Body of pancreas (tissue), 4 donors: ENCODE results near the gene PHAF1. TPM values are rescaled to one million over a fixed set of nuclear protein-coding genes. Genes with fewer than 3 reads are reported as not detected.

ENCODE experiments used
- ATAC-seq: fragments of 150-250 bp; one replicate; pipeline ENCODE4 v1.9.1; 2016
- DNase-seq, 4 donors: peaks; one replicate each; pipeline ENCODE4 v3.0.0-alpha.2; 2019
- H3K27ac ChIP-seq, 4 donors: fragments of 200-600 bp; sonication (generic); 1 replicate in 3 of 4; 2 replicates in 1 of 4; pipeline versions ENCODE4 v1.5.1 to v1.6.1; 2016 to 2019; ENCODE audit warnings: mild to moderate bottlenecking in 1 of 4, mixed read lengths in 1 of 4, moderate library complexity in 1 of 4
- H3K27me3 ChIP-seq, 2 donors: fragments of 200-600 bp; sonication (generic); one replicate each; pipeline ENCODE4 v1.6.0; 2016; ENCODE audit warnings: mild to moderate bottlenecking in 1 of 2
- H3K36me3 ChIP-seq, 2 donors: fragments of 200-600 bp; sonication (generic); replicated peaks in 1 of 2; 2 replicates each; pipeline ENCODE4 v1.5.1; 2016; ENCODE audit warnings: low read depth in 2 of 2; ENCODE audit not compliant: insufficient read depth in 1 of 2
- H3K4me1 ChIP-seq: fragments of 200-600 bp; sonication (generic); one replicate; pipeline ENCODE4 v1.6.0; 2016
- H3K4me3 ChIP-seq, 2 donors: fragments of 200-600 bp; sonication (generic); 1 replicate in 1 of 2; 2 replicates in 1 of 2; pipeline ENCODE4 v1.5.1; 2016 to 2019
- H3K9me3 ChIP-seq, 3 donors: fragments of 200-600 bp; sonication (generic); 1 replicate in 2 of 3; 2 replicates in 1 of 3; pipeline ENCODE4 v1.5.1; 2016
- CTCF ChIP-seq, 7 experiments: fragments of 450-650 bp in 4 of 7; fragments of 200-600 bp in 3 of 7; sonication (generic) in 3 of 7; IDR thresholded peaks; one replicate each; pipeline ENCODE4 v1.5.1; 2016 to 2019; ENCODE audit warnings: antibody characterized with exemption in 7 of 7
- POLR2A ChIP-seq, 3 donors: fragments of 450-650 bp; IDR thresholded peaks; one replicate each; pipeline ENCODE4 v1.6.1; 2016; ENCODE audit warnings: antibody characterized with exemption in 3 of 3, mild to moderate bottlenecking in 2 of 3
- WGBS, 2 donors: methylation state at CpG; one replicate each; pipeline ENCODE4 v1.1.5; 2017; 5-methylcytosine and 5-hydroxymethylcytosine counted together
- intact Hi-C: fragments of 100-400 bp; cut with DNase I; formaldehyde crosslinking; loops from one replicate; pipeline ENCODE4 v1.15.1; 2023
- total RNA-seq, 2 donors: library from RNA; depleted of rRNA; stranded (reverse); fragments of >200 nt; gene quantifications; one replicate each; pipeline ENCODE4 v1.1.0, GENCODE V29; 2016

Gene PHAF1
- total RNA-seq, 2 donors from 2014 or later: 7.8 to 18.5 TPM

- peaks cover 6 to 22% of the 10 kb centered on the region in 2 donors for H3K36me3 ChIP-seq
- DNase-seq: no peak
- H3K4me1 ChIP-seq: peaks cover 18% of the 10 kb centered on the region
- TF ChIP-seq POLR2A (IDR thresholded peaks at IDR 0.05) (no peak), CTCF (IDR thresholded peaks at IDR 0.05) (no peak)
- H3K4me3 ChIP-seq: no peak overlapping the region
- no peaks in the 10 kb centered on the region for H3K9me3 ChIP-seq
- WGBS, 2 donors: 94 to 98% methylated on average over 4 of the region's 4 CpGs
- no peaks in the 10 kb centered on the region for H3K27me3 ChIP-seq
- no peak overlapping the region for H3K27ac ChIP-seq
- intact Hi-C loops: no loop called here
- ATAC-seq: no peak
These were observed 37.8 kb downstream of the PHAF1 start for GRCh38 chr16:67147437-67148140.

GRCh38 chr16:67148221-67148620 lies 38.5 kb downstream of the PHAF1 start:
- DNase-seq (no peak), ATAC-seq (no peak)
- no peak overlapping the region for H3K27ac ChIP-seq
- no peaks in the 10 kb centered on the region for H3K27me3 ChIP-seq
- H3K36me3 ChIP-seq: peaks cover 6 to 22% of the 10 kb centered on the region in 2 donors
- 91% methylated on average over 2 of the region's 2 CpGs for WGBS, 2 donors
- TF ChIP-seq POLR2A (IDR thresholded peaks at IDR 0.05) (no peak), CTCF (IDR thresholded peaks at IDR 0.05) (no peak)
- no peak overlapping the region for H3K4me3 ChIP-seq
- no peaks in the 10 kb centered on the region for H3K9me3 ChIP-seq
- peaks cover 18% of the 10 kb centered on the region for H3K4me1 ChIP-seq
- intact Hi-C loops: no loop called here

- intact Hi-C loops: no loop called here
- WGBS, 2 donors: 84 to 88% methylated on average over 7 to 11 of the region's 11 CpGs
- TF ChIP-seq POLR2A (IDR thresholded peaks at IDR 0.05) (no peak), CTCF (IDR thresholded peaks at IDR 0.05) (no peak)
- Histone ChIP-seq H3K36me3 (peaks cover 6 to 19% of the 10 kb centered on the region in 2 donors), H3K27ac (no peak overlapping the region), H3K4me3 (no peak overlapping the region), H3K9me3 (no peaks in the 10 kb centered on the region), H3K27me3 (no peaks in the 10 kb centered on the region), H3K4me1 (peaks cover 18% of the 10 kb centered on the region)
- ATAC-seq (no peak), DNase-seq (no peak)
These were observed 39.0 kb downstream of the PHAF1 start for GRCh38 chr16:67148656-67149275.

GRCh38 chr16:67149276-67150046 lies 39.7 kb downstream of the PHAF1 start:
- Histone ChIP-seq H3K36me3 (peaks cover 6 to 13% of the 10 kb centered on the region in 2 donors), H3K9me3 (no peaks in the 10 kb centered on the region), H3K4me1 (peaks cover 18% of the 10 kb centered on the region), H3K27me3 (no peaks in the 10 kb centered on the region), H3K27ac (no peak overlapping the region), H3K4me3 (no peak overlapping the region)
- WGBS, 2 donors: 54 to 82% methylated on average over 34 to 77 of the region's 77 CpGs
- intact Hi-C loops: loop anchor here (5.0 kb wide), 2 partner anchors 132 to 172 kb away; no protein-coding TSS in a partner anchor
- DNase-seq (no peak), ATAC-seq (no peak)
- TF ChIP-seq POLR2A (IDR thresholded peaks at IDR 0.05) (no peak), CTCF (IDR thresholded peaks at IDR 0.05) (no peak)
